K562 (cell line): ENCODE data around the gene PDE4D.

Source experiments
- CBX2 ChIP-seq: fragments of 200-600 bp; sonication (generic); IDR thresholded peaks from one replicate; pipeline ENCODE4 v1.6.1; 2012; ENCODE audit warnings: mild to moderate bottlenecking, low read length, inconsistent platforms; ENCODE audit not compliant: insufficient read depth, poor library complexity, severe bottlenecking
- FOXK2 ChIP-seq, 2 experiments: fragments of 450-650 bp; IDR thresholded peaks in 1 of 2; conservative IDR thresholded peaks in 1 of 2; 2 replicates each; pipeline ENCODE4 v1.6.1; 2016; ENCODE audit warnings: low read depth in 2 of 2, mild to moderate bottlenecking in 1 of 2
- KAT8 ChIP-seq: fragments of 450-650 bp; IDR thresholded peaks from 2 replicates; pipeline ENCODE4 v1.6.1; 2016; ENCODE audit warnings: low read depth, mild to moderate bottlenecking
- NCOR1 ChIP-seq: fragments of 450-650 bp; IDR thresholded peaks from 2 replicates; pipeline ENCODE4 v1.6.1; 2016; ENCODE audit warnings: mild to moderate bottlenecking, moderate library complexity
- POLR2A ChIP-seq: fragments of 450-650 bp; conservative IDR thresholded peaks from 2 replicates; pipeline ENCODE4 v1.6.1; 2016
- RAD51 ChIP-seq: fragments of 450-650 bp; IDR thresholded peaks from 2 replicates; pipeline ENCODE4 v1.7.1; 2016; ENCODE audit warnings: low read depth, mild to moderate bottlenecking, borderline replicate concordance
- YY1 ChIP-seq, 3 experiments: IDR thresholded peaks; 2 replicates each; pipeline ENCODE4 v1.6.1; 2011; ENCODE audit warnings: low read length in 2 of 3, mild to moderate bottlenecking in 2 of 3, moderate library complexity in 2 of 3, borderline replicate concordance in 1 of 3, control low read depth in 1 of 3, low read depth in 1 of 3; ENCODE audit not compliant: insufficient read depth in 3 of 3, insufficient replicate concordance in 2 of 3, control insufficient read depth in 1 of 3, insufficient read length in 1 of 3; ENCODE audit errors: extremely low read depth in 1 of 3
- ZNF23 ChIP-seq: fragments of 250-450 bp; sonication (Bioruptor Pico); IDR thresholded peaks from 2 replicates; pipeline ENCODE4 v1.4.0; 2020; ENCODE audit warnings: mild to moderate bottlenecking
- ZNF232 ChIP-seq: sonication (generic); formaldehyde crosslinking; IDR thresholded peaks from 2 replicates; pipeline ENCODE4 v1.8.0; 2022; ENCODE audit warnings: mild to moderate bottlenecking, missing genetic modification reagents
- ZNF77 ChIP-seq: fragments of 250-450 bp; sonication (Bioruptor Pico); IDR thresholded peaks from 2 replicates; pipeline ENCODE4 v1.5.0; 2020
- TF ChIP-seq, protein P1 (sequence below), 3 experiments: IDR thresholded peaks in 2 of 3; conservative IDR thresholded peaks in 1 of 3; 2 replicates each; pipeline ENCODE4 v1.5.1; 2011 to 2012; ENCODE audit warnings: low read length in 3 of 3, mild to moderate bottlenecking in 3 of 3, control low read depth in 2 of 3, improper control_type of control experiment in 1 of 3, inconsistent platforms in 1 of 3, low read depth in 1 of 3, mixed read lengths in 1 of 3, moderate library complexity in 1 of 3; ENCODE audit not compliant: insufficient read depth in 2 of 3
- TF ChIP-seq, protein P2 (sequence below): sonication (generic); formaldehyde crosslinking; IDR thresholded peaks from 2 replicates; pipeline ENCODE4 v1.9.0; 2022; ENCODE audit warnings: mild to moderate bottlenecking, missing genetic modification reagents

GRCh38 chr5:59180515-59180914 lies 713.0 kb downstream of the PDE4D start:
- TF ChIP-seq YY1 (IDR thresholded peaks at IDR 0.05; ENCODE audit: borderline replicate concordance in 1 of 3, control insufficient read depth in 1 of 3, extremely low read depth in 1 of 3, insufficient read depth in 3 of 3, insufficient read length in 1 of 3, insufficient replicate concordance in 2 of 3, low read depth in 1 of 3, low read length in 2 of 3): no peak
- TF ChIP-seq RAD51: no peak
- no peak for TF ChIP-seq POLR2A
- TF ChIP-seq ZNF232 (CRISPR knock-in tag): no peak
- TF ChIP-seq, protein P1, sequence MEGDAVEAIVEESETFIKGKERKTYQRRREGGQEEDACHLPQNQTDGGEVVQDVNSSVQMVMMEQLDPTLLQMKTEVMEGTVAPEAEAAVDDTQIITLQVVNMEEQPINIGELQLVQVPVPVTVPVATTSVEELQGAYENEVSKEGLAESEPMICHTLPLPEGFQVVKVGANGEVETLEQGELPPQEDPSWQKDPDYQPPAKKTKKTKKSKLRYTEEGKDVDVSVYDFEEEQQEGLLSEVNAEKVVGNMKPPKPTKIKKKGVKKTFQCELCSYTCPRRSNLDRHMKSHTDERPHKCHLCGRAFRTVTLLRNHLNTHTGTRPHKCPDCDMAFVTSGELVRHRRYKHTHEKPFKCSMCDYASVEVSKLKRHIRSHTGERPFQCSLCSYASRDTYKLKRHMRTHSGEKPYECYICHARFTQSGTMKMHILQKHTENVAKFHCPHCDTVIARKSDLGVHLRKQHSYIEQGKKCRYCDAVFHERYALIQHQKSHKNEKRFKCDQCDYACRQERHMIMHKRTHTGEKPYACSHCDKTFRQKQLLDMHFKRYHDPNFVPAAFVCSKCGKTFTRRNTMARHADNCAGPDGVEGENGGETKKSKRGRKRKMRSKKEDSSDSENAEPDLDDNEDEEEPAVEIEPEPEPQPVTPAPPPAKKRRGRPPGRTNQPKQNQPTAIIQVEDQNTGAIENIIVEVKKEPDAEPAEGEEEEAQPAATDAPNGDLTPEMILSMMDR (IDR thresholded peaks at IDR 0.05 in 2 of 3, conservative IDR thresholded peaks at IDR 0.05 in 1 of 3; ENCODE audit: insufficient read depth in 2 of 3, low read depth in 1 of 3, low read length in 3 of 3): no peak
- TF ChIP-seq KAT8: no peak
- TF ChIP-seq CBX2: no peak
- TF ChIP-seq, protein P2, sequence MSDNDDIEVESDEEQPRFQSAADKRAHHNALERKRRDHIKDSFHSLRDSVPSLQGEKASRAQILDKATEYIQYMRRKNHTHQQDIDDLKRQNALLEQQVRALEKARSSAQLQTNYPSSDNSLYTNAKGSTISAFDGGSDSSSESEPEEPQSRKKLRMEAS: no peak
- no peak for TF ChIP-seq ZNF77 (CRISPR knock-in tag)
- TF ChIP-seq NCOR1: no peak
- TF ChIP-seq ZNF23 (CRISPR knock-in tag): no peak
- TF ChIP-seq FOXK2 (conservative IDR thresholded peaks at IDR 0.05 in 1 of 2, IDR thresholded peaks at IDR 0.05 in 1 of 2; ENCODE audit: low read depth in 2 of 2): no peak
